DND-41 (cell line): ENCODE results near the gene FKBP2.

Experiments used
- CTCF ChIP-seq: IDR thresholded peaks from 2 replicates; pipeline ENCODE4 v1.5.1; 2012; ENCODE audit warnings: borderline replicate concordance, low read length, moderate library complexity, mild to moderate bottlenecking; ENCODE audit not compliant: poor library complexity, severe bottlenecking; ENCODE audit errors: extremely low read depth
- EZH2 ChIP-seq: IDR thresholded peaks from 3 replicates; pipeline ENCODE4 v1.6.1; 2012; ENCODE audit warnings: borderline replicate concordance, low read depth, mild to moderate bottlenecking, moderate library complexity, low read length, inconsistent platforms; ENCODE audit not compliant: severe bottlenecking

GRCh38 chr11:64268893-64269539 is 28.1 kb downstream of the FKBP2 start:
- no peak for TF ChIP-seq CTCF
- no peak for TF ChIP-seq EZH2
